HCT116 (cell line): Measurements from ENCODE around the gene SH3YL1. TPM values are rescaled to one million over a fixed set of nuclear protein-coding genes. Genes with fewer than 3 reads are reported as not detected.

Experiments used
- ATAC-seq: fragments of 200-7000 bp; cut with Tn5 transposase; 2 replicates; pipeline ENCODE4 v1.9.1; 2020; ENCODE audit warnings: mild to moderate bottlenecking, moderate library complexity
- BruUV-seq: library from RNA; stranded (reverse); fragments of 400-500 nt; replicated peaks from 2 replicates; lab custom pipeline; 2021; lab: Mats Ljungman, UMichigan
- CTCF ChIA-PET: fragments of 300-600 bp; sonication (Branson Sonifier 250); formaldehyde crosslinking; loops from one replicate; lab custom pipeline; 2021; ENCODE audit warnings: antibody characterized with exemption; lab: Charles Lee
- POLR2A ChIA-PET: fragments of 300-600, 350-600 bp; sonication (Branson Sonifier 250); formaldehyde crosslinking; loops from one replicate; lab custom pipeline; 2021; ENCODE audit warnings: antibody characterized with exemption; lab: Charles Lee
- RAD21 ChIA-PET, 2 experiments: fragments of 300-600 bp; sonication (Branson Sonifier 250); formaldehyde crosslinking; loops; one replicate each; lab custom pipeline; 2023; ENCODE audit warnings: low total read pairs in 2 of 2; ENCODE audit not compliant: uncharacterized antibody in 2 of 2, unreplicated experiment in 2 of 2, low non-redundant PET in 1 of 2; lab: Charles Lee
- DNase-seq: peaks from one replicate; pipeline ENCODE4 v3.0.0-alpha.2; 2010; ENCODE audit warnings: low read depth, low spot score
- H2AFZ ChIP-seq: fragments of 200-600 bp; shearing (Covaris generic), sonication (generic); 2 replicates; pipeline ENCODE4 v1.6.1; 2017; ENCODE audit warnings: low read depth, mixed run types, mixed read lengths, antibody characterized with exemption, low read length; ENCODE audit not compliant: poor library complexity, severe bottlenecking
- H3K27ac ChIP-seq: 2 replicates; pipeline ENCODE4 v1.5.1; 2012; ENCODE audit warnings: low read depth, low read length
- H3K27me3 ChIP-seq: fragments of 200-600 bp; sonication (generic); 2 replicates; pipeline ENCODE4 v1.6.1; 2016; ENCODE audit warnings: mixed run types, low read length, mixed read lengths; ENCODE audit not compliant: insufficient read depth
- H3K36me3 ChIP-seq, 2 experiments: fragments of 200-500 bp in 1 of 2; fragments of 200-600 bp in 1 of 2; sonication (Bioruptor generic) in 1 of 2; sonication (generic) in 1 of 2; 2 replicates each; pipeline versions ENCODE4 v1.5.1 to v1.6.1; 2014 to 2016; ENCODE audit warnings: low read length in 2 of 2, inconsistent platforms in 1 of 2, mixed read lengths in 1 of 2, mixed run types in 1 of 2; ENCODE audit not compliant: insufficient read depth in 2 of 2, control insufficient read depth in 1 of 2
- H3K4me1 ChIP-seq, 2 experiments: fragments of 200-600 bp in 1 of 2; sonication (generic) in 1 of 2; 2 replicates each; pipeline versions ENCODE4 v1.5.1 to v1.6.1; 2012 to 2017; ENCODE audit warnings: low read length in 2 of 2, inconsistent platforms in 1 of 2, mild to moderate bottlenecking in 1 of 2, mixed read lengths in 1 of 2, mixed run types in 1 of 2, moderate library complexity in 1 of 2; ENCODE audit not compliant: insufficient read depth in 2 of 2, control insufficient read depth in 1 of 2
- H3K4me2 ChIP-seq: fragments of 200-600 bp; sonication (generic); 2 replicates; pipeline ENCODE4 v1.6.1; 2017; ENCODE audit warnings: mixed run types, low read length, mixed read lengths
- H3K4me3 ChIP-seq, 2 experiments: fragments of 200-600 bp in 1 of 2; sonication (generic) in 1 of 2; replicated peaks in 1 of 2; 2 replicates each; pipeline ENCODE4 v1.5.1; 2011 to 2016; ENCODE audit warnings: low read length in 2 of 2, control low read depth in 1 of 2, low read depth in 1 of 2, mild to moderate bottlenecking in 1 of 2, mixed read lengths in 1 of 2, mixed run types in 1 of 2
- H3K79me2 ChIP-seq: fragments of 200-600 bp; sonication (generic); 2 replicates; pipeline ENCODE4 v1.6.1; 2017; ENCODE audit warnings: mild to moderate bottlenecking, mixed run types, low read length, moderate library complexity, mixed read lengths; ENCODE audit not compliant: insufficient read depth
- H3K9ac ChIP-seq: fragments of 200-600 bp; sonication (generic); 2 replicates; pipeline ENCODE4 v1.6.1; 2016; ENCODE audit warnings: low read length, mixed read lengths
- H3K9me2 ChIP-seq: fragments of 200-600 bp; sonication (generic), shearing (Covaris generic); 2 replicates; pipeline ENCODE4 v1.6.1; 2017; ENCODE audit warnings: mixed run types, mild to moderate bottlenecking, moderate library complexity; ENCODE audit not compliant: insufficient read depth
- H3K9me3 ChIP-seq, 2 experiments: fragments of 200-500 bp in 1 of 2; fragments of 200-600 bp in 1 of 2; sonication (Bioruptor generic) in 1 of 2; sonication (generic) in 1 of 2; 2 replicates each; pipeline ENCODE4 v1.6.1; 2014 to 2017; ENCODE audit warnings: low read length in 2 of 2, mixed read lengths in 2 of 2, inconsistent platforms in 1 of 2, low read depth in 1 of 2, mild to moderate bottlenecking in 1 of 2, mixed run types in 1 of 2, moderate library complexity in 1 of 2; ENCODE audit not compliant: control insufficient read depth in 1 of 2, insufficient read depth in 1 of 2
- H4K20me1 ChIP-seq: fragments of 200-600 bp; sonication (generic), shearing (Covaris generic); 2 replicates; pipeline ENCODE4 v1.6.1; 2017; ENCODE audit warnings: mixed run types, mild to moderate bottlenecking, moderate library complexity; ENCODE audit not compliant: insufficient read depth
- ATF3 ChIP-seq: IDR thresholded peaks from 2 replicates; pipeline ENCODE4 v1.6.1; 2012
- CBX3 ChIP-seq: IDR thresholded peaks from 2 replicates; pipeline ENCODE4 v1.6.1; 2012; ENCODE audit warnings: low read depth
- CEBPB ChIP-seq: IDR thresholded peaks from 2 replicates; pipeline ENCODE4 v1.6.1; 2012; ENCODE audit warnings: low read depth
- EGR1 ChIP-seq: IDR thresholded peaks from 2 replicates; pipeline ENCODE4 v1.6.1; 2012; ENCODE audit warnings: low read depth
- EZH2 ChIP-seq: fragments of 200-600 bp; sonication (generic); IDR thresholded peaks from 2 replicates; pipeline ENCODE4 v1.6.1; 2017; ENCODE audit warnings: antibody characterized with exemption, mixed run types
- EZH2phosphoT487 ChIP-seq: fragments of 200-600 bp; IDR thresholded peaks from 2 replicates; pipeline ENCODE4 v1.6.1; 2018; ENCODE audit warnings: antibody characterized with exemption, borderline replicate concordance
- FOSL1 ChIP-seq: IDR thresholded peaks from 2 replicates; pipeline ENCODE4 v1.6.1; 2012; ENCODE audit warnings: low read depth
- JUND ChIP-seq: IDR thresholded peaks from 2 replicates; pipeline ENCODE4 v1.6.1; 2012
- MAX ChIP-seq: IDR thresholded peaks from 2 replicates; pipeline ENCODE4 v1.6.1; 2012
- POLR2A ChIP-seq: IDR thresholded peaks from 2 replicates; pipeline ENCODE4 v1.7.0; 2011; ENCODE audit warnings: borderline replicate concordance; ENCODE audit not compliant: insufficient read depth, insufficient read length; ENCODE audit errors: extremely low read depth
- POLR2AphosphoS5 ChIP-seq: IDR thresholded peaks from 2 replicates; pipeline ENCODE4 v1.6.1; 2011; ENCODE audit warnings: mild to moderate bottlenecking, low read depth, low read length, moderate library complexity
- RAD21 ChIP-seq: IDR thresholded peaks from 2 replicates; pipeline ENCODE4 v1.6.1; 2012; ENCODE audit warnings: low read depth, mild to moderate bottlenecking
- REST ChIP-seq: IDR thresholded peaks from 2 replicates; pipeline ENCODE4 v1.6.1; 2012; ENCODE audit warnings: low read depth
- SIN3A ChIP-seq: IDR thresholded peaks from 2 replicates; pipeline ENCODE4 v1.6.1; 2012; ENCODE audit warnings: low read depth
- YY1 ChIP-seq: IDR thresholded peaks from 2 replicates; pipeline ENCODE4 v1.6.1; 2011; ENCODE audit warnings: low read length, low read depth, moderate library complexity, mild to moderate bottlenecking; ENCODE audit not compliant: insufficient replicate concordance; ENCODE audit errors: extremely low read depth
- ZNF274 ChIP-seq: fragments of 200-500 bp; sonication (Bioruptor generic); IDR thresholded peaks from 2 replicates; pipeline ENCODE4 v1.6.1; 2014; ENCODE audit warnings: mild to moderate bottlenecking, low read depth, low read length, inconsistent platforms
- intact Hi-C: fragments of 100-400 bp; cut with micrococcal nuclease; formaldehyde crosslinking; loops from 2 replicates; pipeline ENCODE4 v1.10.0; 2022
- total RNA-seq: library from RNA; stranded (reverse); gene quantifications from one replicate; pipeline ENCODE4 v1.2.1, GENCODE V29; 2021; ENCODE audit not compliant: unreplicated experiment
- TF ChIP-seq, protein P1 (sequence below), 3 experiments: fragments of 200-600 bp in 1 of 3; sonication (generic) in 1 of 3; IDR thresholded peaks in 2 of 3; conservative IDR thresholded peaks in 1 of 3; 2 replicates each; pipeline ENCODE4 v1.5.1; 2012 to 2017; ENCODE audit warnings: low read depth in 2 of 3, low read length in 2 of 3, antibody characterized with exemption in 1 of 3, borderline replicate concordance in 1 of 3, control low read depth in 1 of 3, mild to moderate bottlenecking in 1 of 3, mixed read lengths in 1 of 3, mixed run types in 1 of 3, moderate library complexity in 1 of 3; ENCODE audit not compliant: insufficient read depth in 1 of 3

SH3YL1 gene
- total RNA-seq, 1 experiment from 2014 or later, result 32.8 TPM

- ChIA-PET RAD21 (no interaction called here), CTCF (no interaction called here), POLR2A (no interaction called here)
- TF ChIP-seq CBX3, result no peak
- no peak overlapping the region for H3K4me3 ChIP-seq
- BruUV-seq, result no TSS peak
- H3K9ac ChIP-seq, result no peak overlapping the region
- ATAC-seq, result no peak
- no peak overlapping the region for H2AFZ ChIP-seq
- no peaks in the 10 kb centered on the region for H3K79me2 ChIP-seq
- no peaks in the 10 kb centered on the region for H3K9me3 ChIP-seq
- H3K9me2 ChIP-seq, result no peaks in the 10 kb centered on the region
- H3K27ac ChIP-seq, result no peak overlapping the region
- H3K27me3 ChIP-seq, result no peaks in the 10 kb centered on the region
- DNase-seq, result no peak
- intact Hi-C loops, result loop anchor here (5.0 kb wide), 1 partner anchor 388 kb away; no protein-coding TSS in a partner anchor
- H4K20me1 ChIP-seq, result no peaks in the 10 kb centered on the region
- no peaks in the 10 kb centered on the region for H3K4me1 ChIP-seq
- H3K36me3 ChIP-seq, result no peaks in the 10 kb centered on the region
- H3K4me2 ChIP-seq, result no peak overlapping the region
Observed at GRCh38 chr2:249538-250042, 14.2 kb downstream of the SH3YL1 start.

GRCh38 chr2:248724-249123, 15.1 kb downstream of the SH3YL1 start:
- Histone ChIP-seq H3K9ac (no peak overlapping the region), H3K4me2 (no peak overlapping the region), H3K9me2 (no peaks in the 10 kb centered on the region), H3K79me2 (no peaks in the 10 kb centered on the region), H3K9me3 (no peaks in the 10 kb centered on the region), H3K4me1 (no peaks in the 10 kb centered on the region), H3K4me3 (no peak overlapping the region), H3K27me3 (no peaks in the 10 kb centered on the region), H2AFZ (no peak overlapping the region), H4K20me1 (no peaks in the 10 kb centered on the region), H3K27ac (no peak overlapping the region), H3K36me3 (no peaks in the 10 kb centered on the region; a peak in 1 of 4 replicates)
- CTCF ChIA-PET, result no interaction called here
- intact Hi-C loops, result loop anchor here (5.0 kb wide), 1 partner anchor 389 kb away; no protein-coding TSS in a partner anchor
- DNase-seq (no peak), ATAC-seq (no peak)
- RAD21 ChIA-PET, result no interaction called here
- BruUV-seq, result no TSS peak
- POLR2A ChIA-PET, result no interaction called here
- TF ChIP-seq YY1 (no peak), ATF3 (no peak), MAX (no peak), SIN3A (no peak), FOSL1 (no peak), JUND (no peak), EZH2phosphoT487 (no peak), EZH2 (no peak), POLR2A (no peak), EGR1 (no peak), CEBPB (no peak), RAD21 (no peak), ZNF274 (no peak), POLR2AphosphoS5 (no peak), REST (no peak)
- TF ChIP-seq, protein P1, sequence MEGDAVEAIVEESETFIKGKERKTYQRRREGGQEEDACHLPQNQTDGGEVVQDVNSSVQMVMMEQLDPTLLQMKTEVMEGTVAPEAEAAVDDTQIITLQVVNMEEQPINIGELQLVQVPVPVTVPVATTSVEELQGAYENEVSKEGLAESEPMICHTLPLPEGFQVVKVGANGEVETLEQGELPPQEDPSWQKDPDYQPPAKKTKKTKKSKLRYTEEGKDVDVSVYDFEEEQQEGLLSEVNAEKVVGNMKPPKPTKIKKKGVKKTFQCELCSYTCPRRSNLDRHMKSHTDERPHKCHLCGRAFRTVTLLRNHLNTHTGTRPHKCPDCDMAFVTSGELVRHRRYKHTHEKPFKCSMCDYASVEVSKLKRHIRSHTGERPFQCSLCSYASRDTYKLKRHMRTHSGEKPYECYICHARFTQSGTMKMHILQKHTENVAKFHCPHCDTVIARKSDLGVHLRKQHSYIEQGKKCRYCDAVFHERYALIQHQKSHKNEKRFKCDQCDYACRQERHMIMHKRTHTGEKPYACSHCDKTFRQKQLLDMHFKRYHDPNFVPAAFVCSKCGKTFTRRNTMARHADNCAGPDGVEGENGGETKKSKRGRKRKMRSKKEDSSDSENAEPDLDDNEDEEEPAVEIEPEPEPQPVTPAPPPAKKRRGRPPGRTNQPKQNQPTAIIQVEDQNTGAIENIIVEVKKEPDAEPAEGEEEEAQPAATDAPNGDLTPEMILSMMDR (IDR thresholded peaks at IDR 0.05 in 2 of 3, conservative IDR thresholded peaks at IDR 0.05 in 1 of 3; ENCODE audit: borderline replicate concordance in 1 of 3, insufficient read depth in 1 of 3, low read depth in 2 of 3, low read length in 2 of 3), result no peak
